Brain microvascular endothelial cell (primary cell): ENCODE data around the gene PDE4D.
A peak's percentile ranks its signal among the peaks of the same experiment; 100 is the strongest.

Experiments used
- DNase-seq: peaks from one replicate; pipeline ENCODE4 v3.0.0-alpha.2; 2020
- H3K27ac ChIP-seq: fragments of 250-450 bp; sonication (Bioruptor Pico); 2 replicates; pipeline ENCODE4 v1.5.1; 2020; ENCODE audit warnings: mild to moderate bottlenecking, moderate library complexity
- H3K27me3 ChIP-seq: fragments of 250-450 bp; sonication (Bioruptor Pico); replicated peaks from 2 replicates; pipeline ENCODE4 v1.5.1; 2020; ENCODE audit warnings: mild to moderate bottlenecking
- H3K36me3 ChIP-seq: fragments of 250-450 bp; sonication (Bioruptor Pico); replicated peaks from 2 replicates; pipeline ENCODE4 v1.5.1; 2020; ENCODE audit warnings: mild to moderate bottlenecking
- H3K4me3 ChIP-seq: 2 replicates; pipeline ENCODE4 v1.5.1; 2011; ENCODE audit warnings: low read depth, mild to moderate bottlenecking, control low read depth, low read length, moderate library complexity
- CTCF ChIP-seq: IDR thresholded peaks from 2 replicates; pipeline ENCODE4 v1.5.1; 2011; ENCODE audit warnings: low read depth, mild to moderate bottlenecking, moderate library complexity, low read length, control low read depth, inconsistent platforms; ENCODE audit errors: missing control alignments
- in situ Hi-C: cut with HindIII; loops from 2 replicates; pipeline ENCODE4 v1.10.0; 2017; ENCODE audit warnings: low sequenced_read_pairs, low pct_ligation_motif_present

Gene PDE4D

GRCh38 chr5:59179704-59180103 lies 713.8 kb downstream of the PDE4D start:
- DNase-seq: no peak
- Histone ChIP-seq H3K27ac (no peak overlapping the region), H3K4me3 (no peak overlapping the region), H3K36me3 (no peaks in the 10 kb centered on the region), H3K27me3 (no peaks in the 10 kb centered on the region)
- in situ Hi-C loops: loop anchor here (25.0 kb wide), 1 partner anchor 183 kb away; no protein-coding TSS in a partner anchor
- no peak for TF ChIP-seq CTCF

GRCh38 chr5:59178482-59178881 lies 715.0 kb downstream of the PDE4D start:
- Histone ChIP-seq H3K27me3 (no peaks in the 10 kb centered on the region), H3K36me3 (no peaks in the 10 kb centered on the region), H3K27ac (no peak overlapping the region), H3K4me3 (no peak overlapping the region)
- no peak for DNase-seq
- no peak for TF ChIP-seq CTCF
- in situ Hi-C loops: loop anchor here (25.0 kb wide), 1 partner anchor 184 kb away; no protein-coding TSS in a partner anchor

GRCh38 chr5:59178071-59178470 lies 715.5 kb downstream of the PDE4D start:
- H3K27ac ChIP-seq: no peak overlapping the region
- DNase-seq: no peak
- no peaks in the 10 kb centered on the region for H3K27me3 ChIP-seq
- in situ Hi-C loops: loop anchor here (25.0 kb wide), 1 partner anchor 184 kb away; no protein-coding TSS in a partner anchor
- no peak for TF ChIP-seq CTCF
- H3K36me3 ChIP-seq: no peaks in the 10 kb centered on the region
- H3K4me3 ChIP-seq: no peak overlapping the region

DNA sequence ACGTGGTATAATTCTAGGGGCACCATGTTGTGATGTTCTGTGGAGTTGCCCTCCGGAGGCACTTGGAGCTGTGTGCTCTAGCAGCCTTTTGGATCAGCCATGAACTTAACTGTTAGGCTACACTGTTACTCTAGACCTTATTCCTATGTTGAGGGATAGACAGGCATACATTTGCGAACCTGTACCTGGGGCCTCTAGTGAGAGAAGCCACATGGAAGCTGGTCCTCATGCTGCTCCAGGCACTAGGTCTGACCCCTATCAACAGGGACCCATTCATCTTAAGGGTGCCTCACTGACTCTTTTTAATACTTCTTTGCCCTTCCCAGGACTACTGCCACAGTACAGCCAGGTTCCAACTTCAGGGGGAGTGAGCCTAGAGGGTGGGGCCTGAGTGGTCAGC lies 715.9 kb downstream of the PDE4D start:
- Histone ChIP-seq H3K36me3 (no peaks in the 10 kb centered on the region), H3K4me3 (no peak overlapping the region), H3K27me3 (no peaks in the 10 kb centered on the region), H3K27ac (no peak overlapping the region)
- in situ Hi-C loops: loop anchor here (25.0 kb wide), 1 partner anchor 185 kb away; no protein-coding TSS in a partner anchor
- DNase-seq: no peak
- no peak for TF ChIP-seq CTCF

DNA sequence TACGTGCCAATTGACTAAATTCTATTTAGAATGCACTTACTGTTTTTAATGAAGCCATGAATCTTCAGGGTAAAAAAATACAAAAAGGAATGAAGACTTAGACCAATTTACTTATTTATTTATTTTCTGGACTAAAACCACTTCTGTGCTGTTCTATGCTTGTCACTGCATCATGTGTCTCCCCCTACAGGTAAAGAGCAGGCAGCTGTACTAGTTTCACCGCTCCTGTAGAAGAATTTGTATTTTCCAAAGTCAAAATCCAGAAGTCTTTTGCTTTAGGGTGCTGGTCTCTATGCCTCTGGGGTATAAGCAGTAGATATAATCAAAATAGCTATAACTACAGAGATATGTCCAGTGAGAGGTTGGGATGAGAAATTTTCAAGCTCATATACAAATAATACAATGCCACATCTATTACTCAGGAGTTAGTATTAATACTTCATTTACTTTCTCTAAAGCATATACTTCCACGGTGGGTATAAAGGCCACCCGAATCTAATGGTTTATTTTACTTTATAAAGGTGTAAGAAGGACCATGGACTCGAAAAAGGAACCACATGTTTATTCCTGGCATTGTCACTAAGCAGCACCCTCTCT lies 719.2 kb downstream of the PDE4D start:
- in situ Hi-C loops: no loop called here
- no peak overlapping the region for H3K4me3 ChIP-seq
- no peaks in the 10 kb centered on the region for H3K36me3 ChIP-seq
- no peaks in the 10 kb centered on the region for H3K27me3 ChIP-seq
- DNase-seq: peak; percentile 58
- H3K27ac ChIP-seq: no peak overlapping the region
- TF ChIP-seq CTCF: peak; percentile 89

- in situ Hi-C loops: no loop called here
- no peaks in the 10 kb centered on the region for H3K27me3 ChIP-seq
- H3K4me3 ChIP-seq: no peak overlapping the region
- peak; percentile 56 for TF ChIP-seq CTCF
- no peak overlapping the region for H3K27ac ChIP-seq
- no peak for DNase-seq
- no peaks in the 10 kb centered on the region for H3K36me3 ChIP-seq
These were observed 719.9 kb downstream of the PDE4D start for GRCh38 chr5:59173578-59173977.
